Upper lobe of right lung (tissue), 1 donor: ENCODE measurements around the gene NRDC. TPM values are rescaled to one million over a fixed set of nuclear protein-coding genes. Genes with fewer than 3 reads are reported as not detected.

Source experiments
- ATAC-seq: fragments of 200-7000 bp; cut with Tn5 transposase; one replicate; pipeline ENCODE4 v1.9.1; 2020; ENCODE audit warnings: mild to moderate bottlenecking, moderate library complexity
- DNase-seq: peaks from one replicate; pipeline ENCODE4 v3.0.0-alpha.2; 2020
- H3K27ac ChIP-seq: fragments of 200-600 bp; one replicate; pipeline ENCODE4 v1.8.0; 2022
- H3K27me3 ChIP-seq: fragments of 200-600 bp; one replicate; pipeline ENCODE4 v1.8.0; 2022; ENCODE audit warnings: mild to moderate bottlenecking
- H3K36me3 ChIP-seq: fragments of 200-600 bp; one replicate; pipeline ENCODE4 v1.8.0; 2022
- H3K4me1 ChIP-seq: fragments of 200-600 bp; one replicate; pipeline ENCODE4 v1.8.0; 2022
- H3K4me3 ChIP-seq: fragments of 200-600 bp; one replicate; pipeline ENCODE4 v1.8.0; 2022; ENCODE audit warnings: mild to moderate bottlenecking
- H3K9me3 ChIP-seq: fragments of 200-600 bp; one replicate; pipeline ENCODE4 v1.8.0; 2022
- CTCF ChIP-seq: fragments of 200-600 bp; IDR thresholded peaks from one replicate; pipeline ENCODE4 v1.8.0; 2022; ENCODE audit warnings: antibody characterized with exemption
- intact Hi-C: fragments of 100-400 bp; cut with DNase I; formaldehyde crosslinking; loops from one replicate; pipeline ENCODE4 v1.11.0; 2022
- total RNA-seq: library from RNA; stranded (reverse); fragmentation: NEBNext Ultra II Directional; extraction: Animal tissue kit (Norgen Biotek cat#: 25700); gene quantifications from one replicate; pipeline ENCODE4 v1.2.1, GENCODE V29; 2021
- donor health status: DM: no; HTN: yes; CAD: no; lungs with severe emphysema.

The NRDC gene
- total RNA-seq, 1 donor from 2014 or later, result 118 TPM

GRCh38 chr1:51818487-51818886, 60.0 kb downstream of the NRDC start:
- ATAC-seq, result no peak
- intact Hi-C loops, result no loop called here
- Histone ChIP-seq H3K27me3 (no peaks in the 10 kb centered on the region), H3K27ac (no peak overlapping the region), H3K4me3 (no peak overlapping the region), H3K36me3 (peaks cover 96% of the 10 kb centered on the region), H3K9me3 (no peaks in the 10 kb centered on the region), H3K4me1 (no peaks in the 10 kb centered on the region)
- DNase-seq, result no peak
- no peak for TF ChIP-seq CTCF

GRCh38 chr1:51814513-51814912, 64.0 kb downstream of the NRDC start:
- DNase-seq (no peak), ATAC-seq (no peak)
- no peaks in the 10 kb centered on the region for H3K9me3 ChIP-seq
- no peaks in the 10 kb centered on the region for H3K27me3 ChIP-seq
- H3K27ac ChIP-seq, result no peak overlapping the region
- peaks cover 90% of the 10 kb centered on the region for H3K36me3 ChIP-seq
- no peaks in the 10 kb centered on the region for H3K4me1 ChIP-seq
- H3K4me3 ChIP-seq, result no peak overlapping the region
- no peak for TF ChIP-seq CTCF
- intact Hi-C loops, result no loop called here

GRCh38 chr1:51799372-51799771, 79.2 kb downstream of the NRDC start:
- Histone ChIP-seq H3K4me1 (no peaks in the 10 kb centered on the region), H3K36me3 (peaks cover 82% of the 10 kb centered on the region), H3K27ac (no peak overlapping the region), H3K9me3 (no peaks in the 10 kb centered on the region), H3K27me3 (no peaks in the 10 kb centered on the region), H3K4me3 (no peak overlapping the region)
- TF ChIP-seq CTCF, result no peak
- no peak for DNase-seq
- intact Hi-C loops, result no loop called here
- no peak for ATAC-seq

- ATAC-seq (peak; percentile 69), DNase-seq (no peak)
- TF ChIP-seq CTCF, result no peak
- Histone ChIP-seq H3K27me3 (no peaks in the 10 kb centered on the region), H3K4me1 (no peaks in the 10 kb centered on the region), H3K9me3 (no peaks in the 10 kb centered on the region), H3K36me3 (peaks cover 89% of the 10 kb centered on the region), H3K4me3 (no peak overlapping the region), H3K27ac (peak overlapping the region; percentile 42)
- intact Hi-C loops, result no loop called here
Measured at GRCh38 chr1:51794868-51795267, 83.7 kb downstream of the NRDC start.

- peak; percentile 11 for ATAC-seq
- H3K4me1 ChIP-seq, result no peaks in the 10 kb centered on the region
- no peak overlapping the region for H3K4me3 ChIP-seq
- intact Hi-C loops, result no loop called here
- no peaks in the 10 kb centered on the region for H3K27me3 ChIP-seq
- H3K27ac ChIP-seq, result peak overlapping the region; percentile 30
- no peak for DNase-seq
- H3K9me3 ChIP-seq, result no peaks in the 10 kb centered on the region
- H3K36me3 ChIP-seq, result peaks cover 90% of the 10 kb centered on the region
- no peak for TF ChIP-seq CTCF
Measured at GRCh38 chr1:51794260-51794659, 84.3 kb downstream of the NRDC start.

- H3K4me1 ChIP-seq, result no peaks in the 10 kb centered on the region
- ATAC-seq (peak; percentile 47), DNase-seq (no peak)
- TF ChIP-seq CTCF, result no peak
- intact Hi-C loops, result no loop called here
- peak overlapping the region; percentile 6 for H3K27ac ChIP-seq
- H3K27me3 ChIP-seq, result no peaks in the 10 kb centered on the region
- no peaks in the 10 kb centered on the region for H3K9me3 ChIP-seq
- peaks cover 92% of the 10 kb centered on the region for H3K36me3 ChIP-seq
- H3K4me3 ChIP-seq, result no peak overlapping the region
Measured at GRCh38 chr1:51792864-51793263, 85.7 kb downstream of the NRDC start.
